K562 (cell line): ENCODE results near the gene ATP2A3. TPM values are rescaled to one million over a fixed set of nuclear protein-coding genes. Genes with fewer than 3 reads are reported as not detected.

Experiments used
- ATAC-seq: fragments of 200-7000 bp; cut with Tn5 transposase; 3 replicates; pipeline ENCODE4 v1.9.1; 2020; ENCODE audit warnings: moderate library complexity
- BruUV-seq: library from RNA; stranded (reverse); fragments of 400-500 nt; replicated peaks from 2 replicates; lab custom pipeline; 2021; lab: Mats Ljungman, UMichigan
- CTCF ChIA-PET: fragments of 300-600 bp; formaldehyde crosslinking; extraction: SDS; loops from one replicate; lab custom pipeline; 2021; ENCODE audit warnings: low intra/inter-chr PET ratio; lab: Yijun Ruan, JAX
- POLR2A ChIA-PET: fragments of 300-600, 350-650 bp; sonication (Branson Sonifier 250); formaldehyde crosslinking; extraction: SDS; loops from one replicate; lab custom pipeline; 2021; ENCODE audit warnings: antibody characterized with exemption, inconsistent platforms; lab: Yijun Ruan, JAX
- DNase-seq, 4 experiments: peaks; one replicate each; pipeline versions ENCODE4 v3.0.0 to v3.0.0-alpha.2; 2011 to 2018; ENCODE audit warnings: low spot score in 3 of 4, mixed read lengths in 3 of 4; ENCODE audit errors: extremely low read depth in 1 of 4
- FAIRE-seq: peaks from 2 replicates; lab custom pipeline; 2011; peaks lifted over from hg19 to GRCh38; lab: Jason Lieb, UNC
- H2AFZ ChIP-seq: 2 replicates; pipeline ENCODE4 v1.6.0; 2011; ENCODE audit warnings: low read depth, low read length, control low read depth, inconsistent platforms
- H3K27ac ChIP-seq: fragments of 200-600 bp; 3 replicates; pipeline ENCODE4 v1.8.0; 2011; ENCODE audit warnings: low read depth, mild to moderate bottlenecking, control low read depth, inconsistent platforms, low read length, moderate library complexity, mixed read lengths; ENCODE audit errors: extremely low read depth
- H3K27me3 ChIP-seq, 2 experiments: fragments of 300-600 bp in 1 of 2; 2 replicates in 1 of 2; 3 replicates in 1 of 2; pipeline versions ENCODE4 v1.6.0 to v1.8.0; 2011; ENCODE audit warnings: inconsistent platforms in 2 of 2, low read length in 2 of 2, mild to moderate bottlenecking in 1 of 2, mixed read lengths in 1 of 2, moderate library complexity in 1 of 2; ENCODE audit not compliant: control insufficient read depth in 2 of 2, insufficient read depth in 2 of 2
- H3K36me3 ChIP-seq: fragments of 300-600 bp; 3 replicates; pipeline ENCODE4 v1.8.0; 2011; ENCODE audit warnings: mild to moderate bottlenecking, low read length, inconsistent platforms; ENCODE audit not compliant: control insufficient read depth, insufficient read depth
- H3K4me1 ChIP-seq, 2 experiments: fragments of 200-600 bp in 1 of 2; replicated peaks in 1 of 2; 2 replicates in 1 of 2; 3 replicates in 1 of 2; pipeline versions ENCODE4 v1.5.1 to v1.8.0; 2011; ENCODE audit warnings: inconsistent platforms in 2 of 2, low read length in 2 of 2, mild to moderate bottlenecking in 1 of 2, mixed read lengths in 1 of 2, moderate library complexity in 1 of 2; ENCODE audit not compliant: control insufficient read depth in 2 of 2, insufficient read depth in 2 of 2
- H3K4me2 ChIP-seq: 2 replicates; pipeline ENCODE4 v1.6.1; 2011; ENCODE audit warnings: low read length, control low read depth, inconsistent platforms, mixed read lengths; ENCODE audit not compliant: insufficient read depth
- H3K4me3 ChIP-seq: fragments of 200-600 bp; sonication (generic), shearing (Covaris generic); 2 replicates; pipeline ENCODE4 v1.5.1; 2016; ENCODE audit warnings: control low read depth, inconsistent platforms
- H3K79me2 ChIP-seq: fragments of 200-600 bp; 3 replicates; pipeline ENCODE4 v1.8.0; 2011; ENCODE audit warnings: low read length, inconsistent platforms; ENCODE audit not compliant: control insufficient read depth, insufficient read depth
- H3K9ac ChIP-seq, 2 experiments: 2 replicates each; pipeline versions ENCODE4 v1.6.0 to v1.6.1; 2011; ENCODE audit warnings: low read depth in 2 of 2, low read length in 2 of 2, control low read depth in 1 of 2, inconsistent platforms in 1 of 2, mild to moderate bottlenecking in 1 of 2, mixed read lengths in 1 of 2; ENCODE audit not compliant: insufficient read depth in 1 of 2
- H3K9me1 ChIP-seq: one replicate; pipeline ENCODE4 v1.6.0; 2011; ENCODE audit warnings: inconsistent platforms, mild to moderate bottlenecking, low read length, moderate library complexity; ENCODE audit not compliant: control insufficient read depth, insufficient read depth
- H3K9me3 ChIP-seq: replicated peaks from 2 replicates; pipeline ENCODE4 v1.5.1; 2011; ENCODE audit warnings: low read depth, low read length, inconsistent platforms; ENCODE audit not compliant: control insufficient read depth, insufficient read depth
- H4K20me1 ChIP-seq: replicated peaks from 2 replicates; pipeline ENCODE4 v1.6.1; 2011; ENCODE audit warnings: low read length, inconsistent platforms, mixed read lengths; ENCODE audit not compliant: control insufficient read depth, insufficient read depth
- DDX20 ChIP-seq: fragments of 450-650 bp; IDR thresholded peaks from 2 replicates; pipeline ENCODE4 v1.6.1; 2016; ENCODE audit warnings: missing genetic modification characterization, low read depth, mild to moderate bottlenecking, missing compliant biosample characterization, moderate library complexity
- GTF2A2 ChIP-seq: IDR thresholded peaks from 2 replicates; pipeline ENCODE4 v1.6.1; 2016; ENCODE audit warnings: mild to moderate bottlenecking, missing genetic modification characterization, missing compliant biosample characterization
- NR2C1 ChIP-seq, 2 experiments: fragments of 450-650 bp; IDR thresholded peaks; 2 replicates each; pipeline ENCODE4 v1.6.1; 2017; ENCODE audit warnings: mild to moderate bottlenecking in 2 of 2, antibody characterized with exemption in 1 of 2, inconsistent platforms in 1 of 2, missing compliant biosample characterization in 1 of 2, missing genetic modification characterization in 1 of 2
- PRPF4 ChIP-seq: fragments of 200-400 bp; formaldehyde crosslinking; IDR thresholded peaks from one replicate; pipeline ENCODE4 v1.6.1; 2017; ENCODE audit warnings: low read length, low read depth, mild to moderate bottlenecking; ENCODE audit not compliant: insufficient read depth, poor library complexity, severe bottlenecking
- RBM25 ChIP-seq: fragments of 200-400 bp; formaldehyde crosslinking; IDR thresholded peaks from 2 replicates; pipeline ENCODE4 v1.6.1; 2018; ENCODE audit warnings: low read length, low read depth, moderate library complexity; ENCODE audit not compliant: severe bottlenecking
- TSHZ1 ChIP-seq: fragments of 250-450 bp; sonication (Bioruptor Pico); IDR thresholded peaks from 2 replicates; pipeline ENCODE4 v1.4.0; 2020; ENCODE audit warnings: mild to moderate bottlenecking, moderate library complexity
- ZBTB11 ChIP-seq, 3 experiments: fragments of 200-800 bp in 1 of 3; fragments of 250-450 bp in 1 of 3; fragments of 450-650 bp in 1 of 3; sonication (Bioruptor Pico) in 1 of 3; sonication (Bioruptor generic) in 1 of 3; formaldehyde crosslinking in 1 of 3; IDR thresholded peaks; 2 replicates each; pipeline versions ENCODE4 v1.6.1 to v1.8.0; 2016 to 2022; ENCODE audit warnings: mild to moderate bottlenecking in 2 of 3, missing genetic modification characterization in 2 of 3, missing compliant biosample characterization in 1 of 3, moderate library complexity in 1 of 3
- ZNF668 ChIP-seq: fragments of 250-450 bp; sonication (Bioruptor Pico); IDR thresholded peaks from 2 replicates; pipeline ENCODE4 v1.8.0; 2022; ENCODE audit warnings: mild to moderate bottlenecking, inconsistent platforms
- WGBS: fragments of 100-300 bp; shearing (Covaris generic); methylation state at CpG from one replicate; pipeline ENCODE4 v1.1.6; 2016; ENCODE audit warnings: low coverage, mixed read lengths; ENCODE audit not compliant: insufficient coverage; ENCODE audit errors: missing lambda C conversion rate; 5-methylcytosine and 5-hydroxymethylcytosine counted together
- in situ Hi-C: fragments of 300-500 bp; cut with MboI; formaldehyde crosslinking; loops from 4 replicates; pipeline ENCODE4 v1.15.0; 2018; ENCODE audit warnings: inconsistent platforms, mixed read lengths
- intact Hi-C: fragments of 100-400 bp; cut with micrococcal nuclease; formaldehyde crosslinking; loops from 2 replicates; pipeline ENCODE4 v1.14.2; 2022
- polyA plus RNA-seq, 8 experiments: library from polyadenylated mRNA; depleted of rRNA in 4 of 8; stranded (reverse) in 5 of 8; unstranded in 3 of 8; fragments of >200 nt; fragmentation: Nextera tagmentation in 2 of 8; fragmentation: Illumina TruSeq in 1 of 8; extraction: Ambion mirVana in 2 of 8; extraction: Trizol in 1 of 8; gene quantifications; 2 replicates each; pipeline versions ENCODE4 v1.2.1 to v1.2.3, GENCODE V29; 2011 to 2014; ENCODE audit warnings: inconsistent platforms in 1 of 8, missing spikeins in 1 of 8
- total RNA-seq, 7 experiments: library from RNA; depleted of rRNA in 6 of 7; stranded (reverse); fragments of >200 nt in 6 of 7; fragmentation: Illumina TruSeq in 2 of 7; extraction: Trizol in 2 of 7; gene quantifications; 2 replicates each; pipeline versions ENCODE4 v1.2.1 to v1.2.3, GENCODE V29; 2011 to 2021; ENCODE audit warnings: low replicate concordance in 1 of 7
- TF ChIP-seq, protein P1 (sequence below): sonication (generic); formaldehyde crosslinking; IDR thresholded peaks from 2 replicates; pipeline ENCODE4 v1.8.1; 2023; ENCODE audit warnings: missing genetic modification reagents, mild to moderate bottlenecking, borderline replicate concordance

ATP2A3 gene
- total and polyA plus RNA-seq, 9 of the 15 experiments (the other 6 are each of a cell fraction or from before 2014, with no cell fraction given), result 0.65 to 103 (median 31.3) TPM

- Histone ChIP-seq H3K9ac (no peak overlapping the region), H3K4me2 (no peak overlapping the region), H3K27ac (no peak overlapping the region), H3K79me2 (peaks cover 3% of the 10 kb centered on the region; the same call in 1 of the 3 replicates), H3K4me3 (no peak overlapping the region), H3K36me3 (peaks cover 50% of the 10 kb centered on the region; the same call in 1 of the 3 replicates), H3K4me1 (peaks cover 0 to 8% of the 10 kb centered on the region in 2 experiments; a peak in 2 of 5 replicates), H2AFZ (no peak overlapping the region), H4K20me1 (no peaks in the 10 kb centered on the region), H3K27me3 (no peaks in the 10 kb centered on the region), H3K9me1 (no peaks in the 10 kb centered on the region), H3K9me3 (no peaks in the 10 kb centered on the region)
- no peak for DNase-seq
- POLR2A ChIA-PET, result interaction anchor here (0.7 kb wide), 1 partner anchor 16 kb away, joined by 3 read pairs; no protein-coding TSS in a partner anchor
- CTCF ChIA-PET, result no interaction called here
- 79% methylated on average over 3 of the region's 4 CpGs for WGBS
- intact Hi-C loops, result no loop called here
- ATAC-seq, result no peak
- BruUV-seq, result no TSS peak
- in situ Hi-C loops, result no loop called here
- no peak for FAIRE-seq
- TF ChIP-seq ZNF668 (CRISPR knock-in tag), result no peak
- no peak for TF ChIP-seq PRPF4
- TF ChIP-seq ZBTB11 (CRISPR knock-in tag; IDR thresholded peaks at IDR 0.05), result no peak
- TF ChIP-seq, protein P1, sequence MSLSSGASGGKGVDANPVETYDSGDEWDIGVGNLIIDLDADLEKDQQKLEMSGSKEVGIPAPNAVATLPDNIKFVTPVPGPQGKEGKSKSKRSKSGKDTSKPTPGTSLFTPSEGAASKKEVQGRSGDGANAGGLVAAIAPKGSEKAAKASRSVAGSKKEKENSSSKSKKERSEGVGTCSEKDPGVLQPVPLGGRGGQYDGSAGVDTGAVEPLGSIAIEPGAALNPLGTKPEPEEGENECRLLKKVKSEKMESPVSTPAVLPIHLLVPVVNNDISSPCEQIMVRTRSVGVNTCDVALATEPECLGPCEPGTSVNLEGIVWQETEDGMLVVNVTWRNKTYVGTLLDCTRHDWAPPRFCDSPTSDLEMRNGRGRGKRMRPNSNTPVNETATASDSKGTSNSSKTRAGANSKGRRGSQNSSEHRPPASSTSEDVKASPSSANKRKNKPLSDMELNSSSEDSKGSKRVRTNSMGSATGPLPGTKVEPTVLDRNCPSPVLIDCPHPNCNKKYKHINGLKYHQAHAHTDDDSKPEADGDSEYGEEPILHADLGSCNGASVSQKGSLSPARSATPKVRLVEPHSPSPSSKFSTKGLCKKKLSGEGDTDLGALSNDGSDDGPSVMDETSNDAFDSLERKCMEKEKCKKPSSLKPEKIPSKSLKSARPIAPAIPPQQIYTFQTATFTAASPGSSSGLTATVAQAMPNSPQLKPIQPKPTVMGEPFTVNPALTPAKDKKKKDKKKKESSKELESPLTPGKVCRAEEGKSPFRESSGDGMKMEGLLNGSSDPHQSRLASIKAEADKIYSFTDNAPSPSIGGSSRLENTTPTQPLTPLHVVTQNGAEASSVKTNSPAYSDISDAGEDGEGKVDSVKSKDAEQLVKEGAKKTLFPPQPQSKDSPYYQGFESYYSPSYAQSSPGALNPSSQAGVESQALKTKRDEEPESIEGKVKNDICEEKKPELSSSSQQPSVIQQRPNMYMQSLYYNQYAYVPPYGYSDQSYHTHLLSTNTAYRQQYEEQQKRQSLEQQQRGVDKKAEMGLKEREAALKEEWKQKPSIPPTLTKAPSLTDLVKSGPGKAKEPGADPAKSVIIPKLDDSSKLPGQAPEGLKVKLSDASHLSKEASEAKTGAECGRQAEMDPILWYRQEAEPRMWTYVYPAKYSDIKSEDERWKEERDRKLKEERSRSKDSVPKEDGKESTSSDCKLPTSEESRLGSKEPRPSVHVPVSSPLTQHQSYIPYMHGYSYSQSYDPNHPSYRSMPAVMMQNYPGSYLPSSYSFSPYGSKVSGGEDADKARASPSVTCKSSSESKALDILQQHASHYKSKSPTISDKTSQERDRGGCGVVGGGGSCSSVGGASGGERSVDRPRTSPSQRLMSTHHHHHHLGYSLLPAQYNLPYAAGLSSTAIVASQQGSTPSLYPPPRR, result no peak
- no peak for TF ChIP-seq GTF2A2 (tag)
- TF ChIP-seq RBM25, result no peak
- TF ChIP-seq TSHZ1 (CRISPR knock-in tag), result no peak
- TF ChIP-seq DDX20, result no peak
- TF ChIP-seq NR2C1 (IDR thresholded peaks at IDR 0.05), result no peak
- TF ChIP-seq NR2C1 (tag; IDR thresholded peaks at IDR 0.05), result no peak
These were observed 82.0 kb downstream of the ATP2A3 start for GRCh38 chr17:3882276-3882675.
